ENCODE results near the gene ACAA2. TPM values are rescaled to one million over a fixed set of nuclear protein-coding genes. Genes with fewer than 3 reads are reported as not detected.
A peak's percentile ranks its signal among the peaks of the same experiment; 100 is the strongest.
"Not testable (repeated sequence)": the region's sequence is repeated elsewhere in the genome, so short reads cannot be mapped to it uniquely, and the experiment has no call there.

ACAA2 gene
- total and polyA plus RNA-seq, 8 donors: 20.3 to 53.0 (median 32.5) TPM

DNA sequence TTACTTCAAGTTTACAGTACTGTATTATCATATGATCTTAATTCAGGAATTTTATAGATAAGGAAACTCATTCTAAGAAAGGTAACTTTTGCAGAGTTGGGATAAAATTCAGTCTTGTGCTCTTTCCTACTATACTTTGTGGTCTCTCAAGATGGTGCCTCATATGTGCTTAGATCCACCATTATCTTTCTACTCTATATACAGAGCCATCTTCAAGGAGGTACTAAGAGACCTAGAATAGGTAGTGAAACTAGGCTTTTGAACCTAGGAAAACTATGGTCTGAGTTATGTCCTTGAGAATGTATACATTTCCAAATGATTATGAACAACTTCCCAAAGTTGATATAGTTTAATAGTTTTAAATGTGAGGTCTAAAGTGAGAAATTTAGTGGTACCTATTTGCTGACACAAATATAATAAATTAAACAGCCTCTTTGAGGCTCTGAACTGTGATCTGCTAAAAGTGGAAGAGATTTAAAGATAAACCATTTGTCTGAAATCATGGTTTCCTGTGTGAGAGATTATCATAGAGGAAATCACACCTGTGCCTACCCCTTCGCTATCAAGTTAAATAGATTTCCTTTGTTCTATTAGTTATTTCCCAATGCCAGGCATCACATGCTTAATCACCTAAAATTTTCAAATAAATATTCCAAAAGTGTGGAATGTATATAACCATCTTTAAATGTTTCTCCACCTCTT is 27.2 kb downstream of the ACAA2 start:
- H3K27me3 ChIP-seq: no peaks in the 10 kb centered on the region
- intact Hi-C loops (cut with DNase I): no loop called here
- no peak overlapping the region for H3K4me3 ChIP-seq
- 91 to 100% methylated on average over 1 of the region's 1 CpG for WGBS, 2 donors
- peaks cover 0 to 30% (median 4%) of the 10 kb centered on the region in 3 donors for H3K36me3 ChIP-seq
- FAIRE-seq: no peak
- H3K27ac ChIP-seq: no peak overlapping the region
- ATAC-seq: no peak
- no peaks in the 10 kb centered on the region for H3K9me3 ChIP-seq
- TF ChIP-seq, protein P1, sequence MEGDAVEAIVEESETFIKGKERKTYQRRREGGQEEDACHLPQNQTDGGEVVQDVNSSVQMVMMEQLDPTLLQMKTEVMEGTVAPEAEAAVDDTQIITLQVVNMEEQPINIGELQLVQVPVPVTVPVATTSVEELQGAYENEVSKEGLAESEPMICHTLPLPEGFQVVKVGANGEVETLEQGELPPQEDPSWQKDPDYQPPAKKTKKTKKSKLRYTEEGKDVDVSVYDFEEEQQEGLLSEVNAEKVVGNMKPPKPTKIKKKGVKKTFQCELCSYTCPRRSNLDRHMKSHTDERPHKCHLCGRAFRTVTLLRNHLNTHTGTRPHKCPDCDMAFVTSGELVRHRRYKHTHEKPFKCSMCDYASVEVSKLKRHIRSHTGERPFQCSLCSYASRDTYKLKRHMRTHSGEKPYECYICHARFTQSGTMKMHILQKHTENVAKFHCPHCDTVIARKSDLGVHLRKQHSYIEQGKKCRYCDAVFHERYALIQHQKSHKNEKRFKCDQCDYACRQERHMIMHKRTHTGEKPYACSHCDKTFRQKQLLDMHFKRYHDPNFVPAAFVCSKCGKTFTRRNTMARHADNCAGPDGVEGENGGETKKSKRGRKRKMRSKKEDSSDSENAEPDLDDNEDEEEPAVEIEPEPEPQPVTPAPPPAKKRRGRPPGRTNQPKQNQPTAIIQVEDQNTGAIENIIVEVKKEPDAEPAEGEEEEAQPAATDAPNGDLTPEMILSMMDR (IDR thresholded peaks at IDR 0.05): no peak
- H3K4me1 ChIP-seq: peaks cover 0 to 9% (median 4%) of the 10 kb centered on the region in 3 donors
- no peak for DNase-seq

DNA sequence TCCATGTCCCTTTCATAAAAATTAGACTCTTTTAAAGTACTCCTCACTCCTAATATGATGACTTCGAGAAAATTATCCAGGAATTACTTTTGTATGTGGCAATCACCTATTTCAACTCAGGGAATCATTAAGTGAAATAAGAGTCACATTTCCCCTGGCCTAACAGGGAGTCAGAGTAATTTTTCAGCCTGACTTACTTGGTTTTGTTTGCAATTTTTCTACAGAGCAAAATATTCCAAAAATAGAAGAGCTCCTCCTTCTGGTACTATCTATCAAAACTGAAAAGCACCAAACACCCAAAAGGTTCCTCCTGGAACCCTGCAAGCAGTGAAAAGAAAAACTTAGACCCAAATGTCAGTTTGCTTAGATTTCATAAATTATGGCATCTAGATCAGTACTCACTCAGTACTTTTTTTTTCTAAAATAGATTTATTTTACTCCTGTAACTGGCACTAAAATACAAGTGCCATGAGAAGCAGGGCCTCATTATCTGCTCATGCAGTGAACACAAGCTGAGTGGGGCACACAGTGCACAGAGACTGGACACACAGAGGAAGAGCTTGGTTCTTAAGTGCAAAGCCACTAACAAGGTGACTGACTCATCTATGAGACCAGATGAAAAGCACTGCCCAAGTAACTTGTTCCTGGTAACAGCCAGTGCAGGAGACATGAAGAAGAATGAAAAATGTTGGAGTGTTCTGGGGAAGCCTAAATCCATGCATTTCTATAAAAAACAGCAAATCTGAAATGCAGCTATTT is 28.7 kb downstream of the ACAA2 start:
- H3K36me3 ChIP-seq: peaks cover 0 to 16% (median 0%) of the 10 kb centered on the region in 3 donors
- no peaks in the 10 kb centered on the region for H3K27me3 ChIP-seq
- peaks cover 0 to 9% (median 4%) of the 10 kb centered on the region in 3 donors for H3K4me1 ChIP-seq
- no peaks in the 10 kb centered on the region for H3K9me3 ChIP-seq
- H3K4me3 ChIP-seq: no peak overlapping the region
- DNase-seq (no peak), ATAC-seq (peak in 1 of 4 donors; percentile 55), FAIRE-seq (no peak)
- no peak overlapping the region for H3K27ac ChIP-seq
- TF ChIP-seq, protein P1 (IDR thresholded peaks at IDR 0.05): no peak
- intact Hi-C loops (cut with DNase I): no loop called here
- WGBS, 2 donors: 36 to 43% methylated on average over 1 of the region's 1 CpG

DNA sequence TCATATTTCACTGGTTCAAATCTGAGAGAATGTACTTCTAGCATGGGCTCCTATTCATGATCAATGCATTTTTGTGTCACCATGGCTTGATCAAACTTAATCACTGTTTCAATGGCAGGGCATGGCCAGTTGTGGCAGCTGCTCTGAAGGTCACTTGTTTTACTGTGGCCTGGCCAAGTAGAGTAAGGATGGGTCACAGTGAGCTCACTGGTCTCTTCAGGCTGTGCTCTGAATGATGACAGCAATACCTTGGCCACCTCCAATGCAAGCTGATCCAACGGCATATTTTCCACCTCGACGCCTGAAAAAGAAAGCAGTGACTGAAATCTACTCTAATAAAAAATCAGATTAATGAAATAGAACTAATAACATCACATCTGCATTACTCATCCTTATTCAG is 29.7 kb downstream of the ACAA2 start:
- DNase-seq; H3K27ac ChIP-seq; FAIRE-seq; ATAC-seq; H3K9me3 ChIP-seq; H3K4me1 ChIP-seq; H3K4me3 ChIP-seq; intact Hi-C loops (cut with DNase I); H3K27me3 ChIP-seq: not testable (repeated sequence)
- peaks cover 0 to 16% (median 0%) of the 10 kb centered on the region in 3 donors for H3K36me3 ChIP-seq
- 93 to 98% methylated on average over 3 of the region's 3 CpGs for WGBS, 2 donors

DNA sequence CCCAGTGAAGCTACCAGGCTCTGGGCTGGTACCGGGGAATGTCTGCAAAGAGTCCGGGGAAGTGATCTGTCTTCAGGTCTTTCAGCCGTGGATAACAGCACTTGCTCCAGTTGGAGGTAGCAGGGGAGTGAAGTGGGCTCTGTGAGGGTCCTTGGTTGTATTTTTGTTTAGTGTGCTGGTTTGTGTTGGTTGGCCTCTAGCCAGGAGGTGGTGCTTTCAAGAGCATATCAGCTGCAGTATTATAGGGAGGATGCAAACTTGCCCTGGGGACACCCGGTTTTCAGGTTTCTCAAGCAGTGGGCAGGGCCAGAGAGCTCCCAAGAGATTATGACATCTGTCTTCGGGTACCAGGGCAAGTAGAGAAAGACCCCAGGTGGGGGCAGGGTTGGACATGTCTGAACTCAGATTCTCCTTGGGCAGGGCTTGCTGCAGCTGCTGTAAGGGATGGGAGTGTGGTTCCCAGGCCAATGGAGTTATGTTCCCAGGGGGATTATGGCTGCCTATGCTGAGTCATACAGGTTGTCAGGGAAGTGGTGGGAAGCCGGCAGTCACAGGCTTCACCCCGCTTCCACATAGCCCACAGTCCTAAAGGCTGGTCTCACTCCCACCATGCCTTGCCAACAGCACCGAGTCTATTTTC is 34.4 kb downstream of the ACAA2 start:
- Histone ChIP-seq H3K4me3 (no peak overlapping the region), H3K27me3 (no peaks in the 10 kb centered on the region), H3K36me3 (peaks cover 0 to 16% (median 0%) of the 10 kb centered on the region in 3 donors), H3K4me1 (no peaks in the 10 kb centered on the region), H3K9me3 (no peaks in the 10 kb centered on the region), H3K27ac (no peak overlapping the region)
- ATAC-seq (no peak), FAIRE-seq (no peak), DNase-seq (no peak)
- 84% methylated on average over 8 of the region's 8 CpGs for WGBS, 2 donors
- intact Hi-C loops (cut with DNase I): no loop called here
- TF ChIP-seq, protein P1 (IDR thresholded peaks at IDR 0.05): no peak

DNA sequence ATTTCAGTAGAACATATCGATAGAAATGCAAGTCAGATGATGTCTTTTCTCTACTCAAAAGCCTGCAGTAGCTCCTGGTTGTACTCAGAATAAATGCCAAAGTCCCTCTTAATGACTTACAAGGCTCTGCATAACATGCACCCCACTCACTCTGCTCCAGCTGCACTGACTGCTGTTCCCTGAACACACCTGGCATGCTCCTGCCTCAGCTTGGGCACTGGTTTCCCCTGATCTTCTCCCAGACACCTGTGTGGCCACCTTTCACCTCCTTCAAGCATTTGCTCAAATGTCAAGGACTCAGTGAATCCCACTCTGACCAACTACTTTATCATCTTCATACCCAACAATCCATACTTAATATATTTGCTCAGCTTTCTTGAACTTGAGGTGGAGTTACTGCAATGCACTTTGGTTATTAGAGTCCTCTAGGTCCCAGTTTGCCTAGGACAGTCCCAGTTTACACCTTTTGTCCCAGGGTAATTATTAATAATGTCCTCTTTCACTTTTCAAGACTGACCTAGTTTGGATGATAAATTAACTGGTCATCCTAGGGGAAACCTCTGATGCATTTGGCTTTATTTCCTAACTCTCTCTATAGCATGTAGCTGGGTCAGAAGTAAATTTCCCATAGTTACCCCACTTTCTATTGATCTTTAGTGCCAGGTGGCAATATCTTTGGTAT is 44.1 kb downstream of the ACAA2 start:
- DNase-seq (no peak), FAIRE-seq (no peak), ATAC-seq (peak in 2 of 4 donors; percentile 15 to 50)
- H3K36me3 ChIP-seq: no peaks in the 10 kb centered on the region
- H3K27ac ChIP-seq: no peak overlapping the region
- TF ChIP-seq, protein P1 (IDR thresholded peaks at IDR 0.05): no peak
- no peaks in the 10 kb centered on the region for H3K9me3 ChIP-seq
- intact Hi-C loops (cut with DNase I): loop anchor here in 1 of 3 donors (10.0 kb wide), 1 partner anchor 204 kb away; the partner anchor contains the start of gene LIPG
- no peak overlapping the region for H3K4me3 ChIP-seq
- H3K4me1 ChIP-seq: no peaks in the 10 kb centered on the region
- WGBS, 2 donors: 69 to 91% methylated on average over 1 of the region's 1 CpG
- H3K27me3 ChIP-seq: no peaks in the 10 kb centered on the region

All from pancreas (tissue), 10 donors.